Stimulated activated CD4-positive, alpha-beta T cell treated with anti-CD3 and anti-CD28 coated beads, Interleukin-1b, Interleukin-23, amount 100 ng/mL, for 1 hour (primary cell): ENCODE results near the gene SPATA17.
"Not testable (repeated sequence)": the region's sequence is repeated elsewhere in the genome, so short reads cannot be mapped to it uniquely, and the experiment has no call there.

Experiments
- DNase-seq, 2 donors: peaks; one replicate each; pipeline ENCODE4 v3.0.0-alpha.2; 2020; ENCODE audit warnings: low read depth in 2 of 2

Gene SPATA17

GRCh38 chr1:217674028-217674729, 43.0 kb downstream of the SPATA17 start:
- DNase-seq, result no peak

GRCh38 chr1:217681806-217682205, 50.7 kb downstream of the SPATA17 start:
- DNase-seq, result no peak

- no peak for DNase-seq
These were observed 56.4 kb downstream of the SPATA17 start for GRCh38 chr1:217687511-217687910.

- not testable (repeated sequence) for DNase-seq
These were observed 65.0 kb downstream of the SPATA17 start for GRCh38 chr1:217696140-217696539.

- no peak for DNase-seq
These were observed 72.2 kb downstream of the SPATA17 start for GRCh38 chr1:217703326-217703725.

- DNase-seq, result no peak
These were observed 81.9 kb downstream of the SPATA17 start for GRCh38 chr1:217712925-217713597.

GRCh38 chr1:217715681-217716080, 84.5 kb downstream of the SPATA17 start:
- no peak for DNase-seq

- no peak for DNase-seq
These were observed 86.8 kb downstream of the SPATA17 start for GRCh38 chr1:217717959-217718358.

GRCh38 chr1:217718873-217719272, 87.7 kb downstream of the SPATA17 start:
- DNase-seq, result no peak

GRCh38 chr1:217721692-217722091, 90.5 kb downstream of the SPATA17 start:
- no peak for DNase-seq

- DNase-seq, result no peak
These were observed 103.8 kb downstream of the SPATA17 start for GRCh38 chr1:217734973-217735372.

GRCh38 chr1:217747156-217747769, 116.1 kb downstream of the SPATA17 start:
- no peak for DNase-seq

GRCh38 chr1:217769768-217770167, 138.6 kb downstream of the SPATA17 start:
- DNase-seq, result no peak

- no peak for DNase-seq
These were observed 139.8 kb downstream of the SPATA17 start for GRCh38 chr1:217770918-217771317.

- DNase-seq, result no peak
These were observed 145.5 kb downstream of the SPATA17 start for GRCh38 chr1:217776693-217777092.

- no peak for DNase-seq
These were observed 149.9 kb downstream of the SPATA17 start for GRCh38 chr1:217781056-217781455.

GRCh38 chr1:217791091-217791490, 159.9 kb downstream of the SPATA17 start:
- DNase-seq, result no peak

- DNase-seq, result no peak
These were observed 174.6 kb downstream of the SPATA17 start for GRCh38 chr1:217805792-217806191.

- no peak for DNase-seq
These were observed 181.0 kb downstream of the SPATA17 start for GRCh38 chr1:217812175-217812574.

- no peak for DNase-seq
These were observed 181.9 kb downstream of the SPATA17 start for GRCh38 chr1:217813031-217813430.

GRCh38 chr1:217837691-217838090, 206.5 kb downstream of the SPATA17 start:
- no peak for DNase-seq

GRCh38 chr1:217839161-217839560, 208.0 kb downstream of the SPATA17 start:
- no peak for DNase-seq

GRCh38 chr1:217846733-217847132, 215.6 kb downstream of the SPATA17 start:
- no peak for DNase-seq
